ENCODE measurements around the gene PRICKLE2.

- TF ChIP-seq CTCF (IDR thresholded peaks at IDR 0.05; ENCODE audit: low read length), result no peak
- no peak for TF ChIP-seq EZH2 (IDR thresholded peaks at IDR 0.05; ENCODE audit: borderline replicate concordance, low read length)
These were observed 145.7 kb downstream of the PRICKLE2 start for GRCh38 chr3:64079369-64080150.
